Posterior vena cava (tissue), 2 donors: Measurements from ENCODE around the gene IL10RA. TPM values are rescaled to one million over a fixed set of nuclear protein-coding genes. Genes with fewer than 3 reads are reported as not detected.
A peak's percentile ranks its signal among the peaks of the same experiment; 100 is the strongest.

Experiments used
- DNase-seq: peaks from one replicate; pipeline ENCODE4 v3.0.0-alpha.2; 2020; ENCODE audit warnings: low spot score
- intact Hi-C, 2 donors: fragments of 100-400 bp; cut with DNase I; formaldehyde crosslinking; loops; one replicate each; pipeline versions ENCODE4 v1.14.1 to v1.14.2; 2022 to 2023
- total RNA-seq, 2 donors: library from RNA; stranded (reverse); fragmentation: NEBNext Ultra II Directional; extraction: Animal tissue kit (Norgen Biotek cat#: 25700); gene quantifications; one replicate each; pipeline ENCODE4 v1.2.1, GENCODE V29; 2021
- donor health status: DM: yes; HTN: yes; CAD: no.
- donor health status: DM: yes; HTN: yes; CAD: no.

Gene IL10RA
- total RNA-seq, 2 donors from 2014 or later: 12.1 to 28.3 TPM

DNA sequence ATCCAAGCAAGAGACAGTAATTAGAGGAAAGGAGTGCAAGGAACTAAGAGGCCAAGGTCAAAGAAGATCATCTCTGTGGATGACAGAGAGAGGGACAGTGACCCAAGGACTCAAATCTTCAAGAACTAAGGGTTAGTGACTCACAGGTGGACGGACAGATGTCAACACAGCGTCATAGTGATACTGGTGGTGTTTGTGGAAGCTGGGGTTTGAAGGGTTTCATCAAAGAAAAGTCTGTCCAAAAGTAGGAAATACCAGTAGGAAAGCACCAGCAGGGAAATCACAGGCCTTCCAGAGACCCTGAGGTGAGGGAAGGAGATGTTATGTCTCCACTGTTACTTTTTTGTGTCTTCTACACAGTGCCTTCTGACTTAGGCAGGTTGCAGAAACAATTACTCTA, 32.2 kb downstream of the IL10RA start:
- DNase-seq: no peak

GRCh38 chr11:118021146-118021545, 35.0 kb downstream of the IL10RA start:
- no peak for DNase-seq
- intact Hi-C loops: no loop called here

More for the DNA sequence above, 32.2 kb downstream of the IL10RA start:
- intact Hi-C loops: no loop called here

GRCh38 chr11:118027694-118028093, 41.5 kb downstream of the IL10RA start:
- intact Hi-C loops: no loop called here

GRCh38 chr11:118028626-118029025, 42.4 kb downstream of the IL10RA start:
- intact Hi-C loops: no loop called here
- no peak for DNase-seq

More at GRCh38 chr11:118027694-118028093, 41.5 kb downstream of the IL10RA start:
- no peak for DNase-seq

DNA sequence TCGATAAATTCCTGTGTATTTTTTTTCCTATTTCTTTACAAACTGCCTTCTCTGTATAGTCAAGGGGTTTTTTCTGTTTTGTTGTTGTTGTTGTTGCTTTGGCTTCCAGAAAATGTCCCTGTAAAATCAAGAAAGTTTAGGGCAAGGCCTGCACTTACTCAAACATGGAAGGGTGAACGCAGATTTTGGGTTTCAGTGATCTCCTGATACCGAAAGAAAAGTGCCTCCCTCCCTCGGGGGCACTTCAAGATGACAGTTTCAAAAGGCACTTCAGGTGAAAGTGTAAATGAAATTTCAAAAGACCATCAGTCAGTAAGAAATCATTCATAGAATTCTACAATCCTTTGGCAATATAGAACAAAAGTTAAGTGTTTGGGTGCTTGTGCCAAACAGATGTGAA, 47.2 kb downstream of the IL10RA start:
- intact Hi-C loops: no loop called here
- no peak for DNase-seq

DNA sequence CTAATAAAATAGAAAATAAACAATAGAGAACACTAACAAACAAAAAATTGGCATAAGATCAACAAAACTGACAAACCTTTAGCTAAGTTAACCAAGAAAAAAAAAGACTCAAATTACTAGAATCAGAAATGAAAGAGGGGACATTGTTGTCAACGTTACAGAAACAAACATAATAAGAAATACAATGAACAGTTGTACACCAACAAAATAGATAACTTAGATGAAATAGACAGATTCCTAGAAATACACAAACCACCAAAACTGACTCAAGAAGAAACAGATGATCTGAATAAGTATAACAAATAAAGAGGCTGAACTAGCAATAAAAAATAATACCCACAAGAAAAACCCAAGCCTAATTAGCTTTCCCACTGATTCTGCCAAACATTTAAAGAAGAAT, 55.9 kb downstream of the IL10RA start:
- intact Hi-C loops: no loop called here
- no peak for DNase-seq

DNA sequence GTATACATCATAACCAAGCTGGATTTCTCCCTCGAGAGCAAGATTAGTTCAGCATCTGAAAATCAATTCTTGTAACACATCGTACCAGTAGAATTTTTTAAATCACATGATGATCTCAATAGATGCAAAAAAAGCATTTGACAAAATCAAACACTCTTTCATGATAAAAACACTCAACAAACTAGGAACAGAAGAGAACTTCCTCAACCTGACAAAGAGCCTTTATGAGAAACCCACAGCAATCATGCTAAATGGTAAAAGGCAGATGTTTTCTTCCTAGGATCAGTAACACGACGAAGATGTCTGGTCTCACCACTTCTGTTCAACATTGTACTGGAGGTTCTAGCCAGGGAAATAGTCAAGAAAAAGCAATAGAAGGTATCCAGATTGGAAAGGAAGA, 56.6 kb downstream of the IL10RA start:
- intact Hi-C loops: no loop called here
- no peak for DNase-seq

DNA sequence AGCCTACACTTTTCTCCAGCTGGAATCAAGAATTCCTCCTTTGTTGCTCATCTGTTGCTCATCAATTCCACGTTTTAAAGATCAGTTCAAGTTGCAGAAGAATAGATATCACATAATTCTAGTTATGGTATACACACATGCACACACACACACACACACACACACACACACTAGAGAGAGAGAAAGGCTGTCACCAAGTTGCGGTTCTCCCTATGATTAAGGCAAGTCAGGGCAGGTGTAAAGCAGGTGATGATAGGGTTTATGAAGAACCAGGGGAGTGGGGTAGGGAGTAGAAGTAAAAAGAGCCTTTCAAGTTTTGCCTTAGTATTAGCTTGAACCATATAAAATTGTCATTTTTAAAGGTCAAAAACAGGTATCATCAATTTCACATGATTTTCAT, 59.0 kb downstream of the IL10RA start:
- DNase-seq: no peak
- intact Hi-C loops: no loop called here

DNA sequence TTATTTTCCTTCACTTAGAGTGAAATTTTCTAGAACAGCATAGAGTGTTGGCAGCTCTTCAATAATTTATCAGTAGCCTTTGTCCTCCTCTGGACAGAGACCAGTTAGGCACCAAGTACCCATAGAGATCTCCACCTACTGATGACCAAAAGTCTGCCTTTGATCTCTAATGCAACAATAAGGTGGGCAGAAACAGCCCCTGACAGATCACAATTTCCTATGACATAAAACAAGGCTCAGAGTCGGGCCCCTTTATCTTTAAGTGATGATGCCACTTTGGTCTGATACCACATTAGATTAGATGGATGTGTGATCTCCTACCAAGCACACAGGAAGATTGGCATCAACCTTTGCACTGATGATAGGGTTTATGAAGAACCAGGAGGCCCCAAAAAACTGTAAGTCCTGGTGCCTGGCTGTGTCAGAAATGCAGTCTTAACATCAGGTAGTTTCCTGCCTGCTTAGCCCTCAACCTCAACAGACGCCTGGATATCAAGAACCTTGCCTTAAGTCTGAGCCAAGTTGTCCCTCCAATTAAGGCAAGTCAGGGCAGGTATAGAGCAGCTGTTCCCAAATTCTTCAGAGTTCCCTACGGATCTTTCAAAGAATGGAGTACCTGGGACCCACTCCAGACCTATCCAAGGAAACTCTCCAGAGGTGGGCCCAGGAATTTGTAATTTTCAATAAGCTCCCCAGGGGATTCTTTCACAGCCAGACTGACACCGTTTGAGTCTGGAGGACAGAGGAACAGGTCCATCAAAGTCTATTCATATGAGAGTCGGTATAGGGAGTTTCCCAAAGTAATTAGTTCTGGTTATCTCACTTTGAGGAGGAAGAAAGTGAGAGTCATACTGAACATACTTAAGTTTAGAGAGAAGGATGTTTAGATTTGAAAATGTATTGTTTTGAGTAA, 60.1 kb downstream of the IL10RA start:
- no peak for DNase-seq
- intact Hi-C loops: no loop called here

DNA sequence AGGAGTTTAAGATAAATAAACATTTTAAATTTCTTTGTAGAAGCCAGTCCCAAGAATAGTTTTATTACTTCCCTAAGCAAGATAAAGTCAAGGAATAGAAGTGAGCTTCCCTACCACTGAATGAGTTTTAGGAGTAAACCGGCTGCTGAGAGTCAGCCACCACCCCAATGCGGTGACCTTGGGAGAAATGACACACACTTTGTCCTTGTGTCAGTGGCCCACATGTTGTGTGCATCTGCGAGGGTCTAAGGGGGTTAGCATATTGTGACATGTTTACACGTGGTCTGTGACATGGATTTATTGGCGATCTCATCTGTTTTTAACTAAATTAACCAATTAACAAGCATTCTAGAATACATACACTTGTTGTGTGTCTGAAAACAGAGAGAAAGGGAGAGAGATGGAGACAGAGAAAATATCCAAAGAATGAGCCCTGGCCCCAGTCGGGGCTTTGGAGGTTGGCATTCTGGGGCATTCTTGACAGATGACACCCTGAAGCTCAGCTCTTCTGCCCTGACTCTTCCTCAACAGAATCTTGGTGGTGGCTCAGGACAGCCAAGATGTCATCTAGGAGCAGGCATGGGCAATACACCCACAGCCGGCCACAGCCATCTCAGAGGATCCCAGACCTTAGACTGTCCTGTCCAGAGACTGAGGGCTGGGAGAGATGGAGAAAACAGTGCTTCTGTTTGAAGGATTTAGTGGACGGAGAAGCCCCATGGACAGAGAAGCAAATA, 60.9 kb downstream of the IL10RA start:
- intact Hi-C loops: no loop called here
- DNase-seq: peak; percentile 34

DNA sequence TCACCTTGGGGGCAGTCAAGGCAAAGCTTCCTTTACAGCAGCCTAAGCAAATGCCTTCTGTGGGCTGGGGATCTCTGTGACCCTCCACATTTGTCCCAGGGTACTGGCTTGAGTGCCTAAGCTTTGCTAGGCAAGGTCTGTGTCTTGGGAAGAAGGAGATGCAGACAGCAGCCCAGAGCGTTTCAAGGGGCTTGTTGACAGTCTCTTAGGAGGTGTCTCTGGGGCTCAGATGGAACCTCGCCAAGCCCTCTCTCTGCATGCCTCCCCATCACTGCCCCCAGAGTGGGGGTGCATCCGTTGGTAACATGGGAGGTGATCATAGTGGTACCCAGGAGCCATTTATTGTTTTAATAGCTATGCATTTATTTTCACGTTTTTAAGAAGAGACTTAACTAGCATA, 61.6 kb downstream of the IL10RA start:
- intact Hi-C loops: no loop called here
- peak; percentile 55 for DNase-seq

DNA sequence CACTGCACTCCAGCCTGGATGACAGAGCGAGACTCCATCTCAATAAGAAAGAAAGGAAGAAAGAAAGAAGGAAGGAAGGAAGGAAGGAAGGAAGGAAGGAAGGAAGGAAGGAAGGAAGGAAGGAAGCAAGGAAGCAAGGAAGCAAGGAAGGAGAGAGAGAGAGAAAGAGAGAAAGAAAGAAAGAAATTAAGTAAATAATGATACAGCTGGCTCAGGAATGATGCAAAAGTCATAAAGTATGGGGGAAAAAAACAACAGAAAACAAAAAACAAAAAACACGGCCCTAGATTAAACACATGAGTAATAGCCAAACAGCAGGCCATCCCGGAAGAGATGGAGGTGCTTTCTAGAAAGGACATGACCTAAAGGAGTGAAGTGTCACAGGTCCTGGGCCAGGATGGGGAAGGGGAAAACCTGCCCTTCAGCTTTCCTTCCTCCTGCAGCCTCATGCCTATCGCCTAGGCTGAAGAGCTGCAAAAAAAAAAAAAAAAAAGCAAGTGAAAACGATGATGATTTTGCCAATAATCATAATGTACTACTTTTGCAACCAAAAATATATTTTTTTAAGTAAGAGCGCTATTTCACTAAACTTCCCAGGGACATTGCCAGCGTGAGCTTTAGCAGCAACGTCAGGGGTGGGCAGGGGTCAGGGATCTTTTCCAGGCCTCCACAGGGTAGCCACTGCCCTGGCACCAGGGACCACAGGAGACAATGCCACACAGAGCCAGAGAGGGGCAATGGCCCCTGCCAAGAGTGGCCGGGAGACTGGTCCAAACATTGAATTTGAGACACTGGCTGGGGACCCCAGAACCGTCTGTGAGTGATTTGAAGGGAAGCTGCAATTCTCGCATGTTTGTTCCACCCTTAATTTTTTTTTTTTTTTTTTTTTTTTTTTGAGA, 62.5 kb downstream of the IL10RA start:
- peak; percentile 42 for DNase-seq
- intact Hi-C loops: no loop called here

GRCh38 chr11:118049771-118050170, 63.6 kb downstream of the IL10RA start:
- DNase-seq: peak; percentile 25
- intact Hi-C loops: no loop called here

GRCh38 chr11:118050208-118050891, 64.2 kb downstream of the IL10RA start:
- peak; percentile 32 for DNase-seq
- intact Hi-C loops: no loop called here

Other genes with a start within 250 kb of the IL10RA start
- gene DSCAML1, start 189.2 kb upstream of the IL10RA start, total RNA-seq: 1 to 10 TPM; 1.2 to 1.5 TPM
- gene FXYD2, start 161.7 kb upstream of the IL10RA start, total RNA-seq: 1 to 10 TPM; 3.6 to 4.5 TPM
- gene FXYD6, start 109.7 kb upstream of the IL10RA start, total RNA-seq: 100 to 1,000 TPM in 1 of 2 donors, 10 to 100 TPM in 1; 62.8 to 107 TPM
- gene TMPRSS13, start 57.0 kb upstream of the IL10RA start, total RNA-seq: under 1 TPM; 0.24 to 0.37 TPM
- not detected for gene TMPRSS4, start 90.7 kb downstream of the IL10RA start, total RNA-seq
- gene SMIM35, start 100.6 kb downstream of the IL10RA start, total RNA-seq: not detected
- gene SCN4B, start 166.4 kb downstream of the IL10RA start, total RNA-seq: 1 to 10 TPM; 3.5 to 9.8 TPM
- gene SCN2B, start 190.2 kb downstream of the IL10RA start, total RNA-seq: 1 to 10 TPM in 1 of 2 donors, under 1 TPM in 1; 0.14 to 1.4 TPM
- 1 to 10 TPM; 3.8 to 7.0 TPM for gene JAML, start 238.6 kb downstream of the IL10RA start, total RNA-seq